GM18951 (cell line): ENCODE measurements around the gene PCDHA3.
"Not testable (repeated sequence)": the region's sequence is repeated elsewhere in the genome, so short reads cannot be mapped to it uniquely, and the experiment has no call there.

Source experiments
- POLR2A ChIP-seq: IDR thresholded peaks from 4 replicates; pipeline ENCODE4 v1.6.1; 2011; ENCODE audit warnings: mild to moderate bottlenecking; ENCODE audit not compliant: insufficient read length, insufficient read depth; ENCODE audit errors: extremely low read depth
- in situ Hi-C: fragments of 300-500 bp; cut with MboI; formaldehyde crosslinking; loops from one replicate; pipeline ENCODE4 v1.12.0; 2022; ENCODE audit warnings: low sequenced_read_pairs, mixed read lengths, inconsistent platforms; ENCODE audit not compliant: unreplicated experiment

PCDHA3 gene

GRCh38 chr5:140800816-140801493 is at the start of gene PCDHA3:
Gene PCDHA3 (plus strand): TSS chr5:140801057.
- TF ChIP-seq POLR2A: no peak
- in situ Hi-C loops: no loop called here

DNA sequence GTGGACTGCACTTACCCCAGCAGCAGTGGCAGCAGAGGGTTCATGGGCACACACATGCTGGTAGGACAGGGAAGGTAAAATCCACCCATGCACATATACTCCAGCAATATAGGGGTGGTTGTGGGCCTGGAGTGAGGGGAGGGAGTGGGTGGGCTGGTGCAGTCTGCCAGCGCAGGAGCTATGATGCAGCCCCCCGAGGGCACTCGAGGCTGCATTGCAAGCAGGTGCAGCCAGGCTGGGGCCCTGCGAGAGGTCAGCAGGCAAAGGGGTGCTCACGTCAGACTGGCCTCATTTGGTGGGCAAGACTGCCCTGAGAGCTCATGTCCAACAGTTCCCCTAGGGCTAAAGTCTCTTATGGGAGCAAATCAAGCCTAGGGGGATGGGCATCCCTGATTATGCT is 47.3 kb upstream of the PCDHA3 start:
- TF ChIP-seq POLR2A: no peak
- in situ Hi-C loops: no loop called here

- no peak for TF ChIP-seq POLR2A
- in situ Hi-C loops: no loop called here
These were observed 36.5 kb upstream of the PCDHA3 start for GRCh38 chr5:140764177-140764973.

DNA sequence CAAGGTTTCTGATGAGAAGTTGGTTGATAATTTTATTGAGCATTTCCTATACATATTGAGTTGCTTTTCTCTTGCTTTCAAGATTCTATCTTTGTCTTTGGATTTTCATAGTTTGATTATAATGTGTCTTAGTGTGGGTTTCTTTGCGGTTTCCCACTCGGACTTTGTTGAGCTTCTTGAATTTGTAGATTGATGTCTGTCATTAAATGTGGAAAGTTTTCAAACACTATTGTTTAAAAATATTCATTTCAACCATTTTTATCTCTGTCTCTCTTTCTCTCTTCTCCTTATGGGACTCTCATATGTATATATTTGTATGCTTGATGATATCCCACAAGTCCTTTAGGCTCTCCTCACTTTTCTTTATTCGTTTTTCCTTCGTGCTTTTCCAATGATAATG is 33.4 kb upstream of the PCDHA3 start:
- in situ Hi-C loops: no loop called here

DNA sequence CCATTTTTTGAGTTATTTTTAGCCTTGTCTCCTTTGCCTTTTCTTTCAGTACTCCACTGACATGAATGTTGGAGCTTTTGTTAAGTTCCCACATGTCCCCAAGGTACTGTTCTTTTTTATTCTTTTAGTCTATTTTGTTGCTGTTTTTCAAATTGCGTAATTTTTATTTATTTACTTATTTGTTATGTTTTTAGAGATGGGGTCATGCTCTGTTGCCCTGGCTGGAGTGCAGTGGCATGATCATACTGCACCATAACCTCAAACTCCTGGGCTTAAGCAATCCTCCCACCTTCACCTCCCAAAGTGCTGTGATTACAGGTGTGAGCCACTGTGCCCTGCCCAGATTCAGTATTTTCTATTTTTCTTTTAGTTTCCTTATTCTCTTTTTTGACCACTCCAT is 20.3 kb upstream of the PCDHA3 start:
- no peak for TF ChIP-seq POLR2A
- in situ Hi-C loops: no loop called here

More for the DNA sequence above, 33.4 kb upstream of the PCDHA3 start:
- TF ChIP-seq POLR2A: no peak

DNA sequence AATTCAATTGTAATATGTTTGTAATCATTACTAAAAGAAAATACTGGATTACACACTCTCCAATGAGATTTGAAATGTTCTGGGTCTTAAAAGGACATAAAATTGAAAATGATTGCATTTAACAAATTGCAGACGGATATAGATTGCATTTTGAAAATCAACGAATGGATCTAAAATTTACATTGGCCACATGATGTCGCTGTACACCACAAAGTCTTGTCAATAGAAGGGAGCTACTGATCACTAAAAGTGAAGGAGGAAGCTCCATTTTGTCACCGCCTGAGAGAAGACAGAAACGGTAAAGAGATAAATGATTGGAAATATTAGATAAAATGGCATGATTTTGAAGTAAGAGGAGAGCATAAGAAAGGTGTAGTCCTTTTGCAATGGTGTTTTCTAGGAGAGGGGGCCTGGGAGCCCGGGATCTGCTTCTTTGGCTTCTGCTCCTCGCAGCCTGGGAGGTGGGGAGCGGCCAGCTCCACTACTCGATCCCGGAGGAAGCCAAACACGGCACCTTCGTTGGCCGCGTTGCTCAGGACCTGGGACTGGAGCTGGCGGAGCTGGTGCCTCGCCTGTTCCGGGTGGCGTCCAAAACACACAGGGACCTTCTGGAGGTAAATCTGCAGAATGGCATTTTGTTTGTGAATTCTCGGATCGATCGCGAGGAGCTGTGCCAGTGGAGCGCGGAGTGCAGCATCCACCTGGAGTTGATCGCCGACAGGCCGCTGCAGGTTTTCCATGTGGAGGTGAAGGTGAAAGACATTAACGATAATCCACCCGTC is 14.8 kb upstream of the PCDHA3 start, which contains the start of gene PCDHA1:
TSS of gene PCDHA1 (plus strand) at position 236 of the 782 bp plus-strand sequence.
- no peak for TF ChIP-seq POLR2A
- in situ Hi-C loops: no loop called here

- in situ Hi-C loops: not testable (repeated sequence)
These were observed 13.4 kb upstream of the PCDHA3 start for GRCh38 chr5:140787422-140787821.

GRCh38 chr5:140787849-140788504 is 12.9 kb upstream of the PCDHA3 start:
- in situ Hi-C loops: not testable (repeated sequence)

DNA sequence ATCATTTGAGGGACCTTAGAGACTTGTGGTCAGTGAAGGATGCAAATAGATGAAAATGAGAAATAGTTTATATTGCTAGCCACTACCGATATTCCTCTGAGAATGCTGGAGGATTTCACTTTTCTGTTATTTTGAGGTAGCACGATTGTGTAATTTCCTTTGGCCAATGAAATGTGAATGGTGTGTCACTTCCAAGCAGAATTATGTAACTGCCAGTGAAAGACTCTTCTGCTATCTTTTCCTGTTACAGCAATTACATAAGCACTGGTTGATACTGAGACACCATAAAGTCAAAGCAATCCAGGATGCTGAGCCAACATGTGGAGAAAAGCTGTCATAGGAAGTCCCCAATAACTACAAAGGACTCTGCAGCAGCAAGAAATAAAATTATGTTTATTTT is 9.8 kb upstream of the PCDHA3 start:
- in situ Hi-C loops: no loop called here
- TF ChIP-seq POLR2A: no peak

DNA sequence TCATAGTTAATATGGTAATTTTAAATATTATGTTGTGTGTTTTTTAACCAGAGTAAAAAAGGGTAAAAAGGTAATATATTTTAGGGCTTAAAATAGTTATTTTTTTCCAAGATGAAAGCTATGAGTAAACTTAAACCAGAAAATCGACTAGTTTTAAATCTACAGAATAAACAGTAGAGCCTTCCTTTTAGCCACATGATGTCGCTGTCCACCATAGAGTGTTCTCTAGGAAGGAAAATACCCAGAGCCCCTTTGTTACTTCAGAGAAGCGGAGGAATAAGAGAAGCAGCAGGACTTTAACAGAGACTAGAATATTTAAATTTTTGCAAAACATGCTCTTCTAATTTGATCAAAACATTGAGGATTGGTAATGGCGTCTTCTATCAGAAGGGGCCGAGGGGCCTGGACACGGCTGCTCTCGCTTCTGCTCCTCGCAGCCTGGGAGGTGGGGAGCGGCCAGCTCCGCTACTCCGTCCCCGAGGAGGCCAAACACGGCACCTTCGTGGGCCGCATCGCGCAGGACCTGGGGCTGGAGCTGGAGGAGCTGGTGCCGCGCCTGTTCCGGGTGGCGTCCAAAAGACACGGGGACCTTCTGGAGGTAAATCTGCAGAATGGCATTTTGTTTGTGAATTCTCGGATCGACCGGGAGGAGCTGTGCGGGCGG is 6.1 kb upstream of the PCDHA3 start, which contains the start of gene PCDHA2:
TSS of gene PCDHA2 (plus strand) at position 258 of the 664 bp plus-strand sequence.
- in situ Hi-C loops: no loop called here
- TF ChIP-seq POLR2A: no peak

DNA sequence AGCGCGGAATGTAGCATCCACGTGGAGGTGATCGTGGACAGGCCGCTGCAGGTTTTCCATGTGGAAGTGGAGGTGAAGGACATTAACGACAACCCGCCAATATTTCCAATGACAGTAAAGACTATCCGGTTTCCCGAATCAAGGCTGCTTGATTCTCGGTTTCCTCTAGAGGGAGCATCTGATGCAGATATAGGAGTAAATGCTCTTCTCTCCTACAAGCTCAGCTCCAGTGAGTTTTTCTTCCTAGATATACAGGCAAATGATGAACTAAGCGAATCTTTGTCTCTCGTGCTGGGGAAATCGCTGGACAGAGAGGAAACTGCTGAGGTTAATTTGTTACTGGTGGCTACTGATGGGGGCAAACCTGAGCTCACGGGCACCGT is 5.6 kb upstream of the PCDHA3 start:
- TF ChIP-seq POLR2A: no peak
- in situ Hi-C loops: no loop called here

DNA sequence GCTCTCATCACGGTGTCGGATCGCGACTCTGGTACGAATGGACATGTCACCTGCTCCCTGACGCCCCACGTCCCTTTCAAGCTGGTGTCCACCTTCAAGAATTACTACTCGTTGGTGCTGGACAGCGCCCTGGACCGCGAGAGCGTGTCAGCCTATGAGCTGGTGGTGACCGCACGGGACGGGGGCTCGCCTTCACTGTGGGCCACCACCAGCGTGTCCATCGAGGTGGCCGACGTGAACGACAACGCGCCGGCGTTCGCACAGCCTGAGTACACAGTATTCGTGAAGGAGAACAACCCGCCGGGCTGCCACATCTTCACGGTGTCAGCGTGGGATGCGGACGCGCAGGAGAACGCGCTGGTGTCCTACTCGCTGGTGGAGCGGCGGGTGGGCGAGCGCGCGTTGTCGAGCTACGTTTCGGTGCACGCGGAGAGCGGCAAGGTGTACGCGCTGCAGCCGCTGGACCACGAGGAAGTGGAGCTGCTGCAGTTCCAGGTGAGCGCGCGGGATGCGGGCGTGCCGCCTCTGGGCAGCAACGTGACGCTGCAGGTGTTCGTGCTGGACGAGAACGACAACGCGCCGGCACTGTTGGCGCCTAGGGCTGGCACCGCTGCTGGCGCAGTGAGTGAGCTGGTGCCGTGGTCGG is 4.7 kb upstream of the PCDHA3 start:
- in situ Hi-C loops: not testable (repeated sequence)
